Thyroid gland (tissue), 4 donors: Measurements from ENCODE around the gene KCNMA1.

Experiments
- CTCF ChIP-seq, 6 experiments: fragments of 200-600 bp in 3 of 6; fragments of 450-650 bp in 3 of 6; sonication (generic) in 3 of 6; IDR thresholded peaks; one replicate each; pipeline ENCODE4 v1.5.1; 2016 to 2019; ENCODE audit warnings: antibody characterized with exemption in 6 of 6, mild to moderate bottlenecking in 2 of 6, inconsistent platforms in 1 of 6, moderate library complexity in 1 of 6
- POLR2A ChIP-seq, 2 donors: fragments of 450-650 bp; IDR thresholded peaks; one replicate each; pipeline ENCODE4 v1.6.1; 2017; ENCODE audit warnings: antibody characterized with exemption in 2 of 2, mild to moderate bottlenecking in 2 of 2, moderate library complexity in 1 of 2

DNA sequence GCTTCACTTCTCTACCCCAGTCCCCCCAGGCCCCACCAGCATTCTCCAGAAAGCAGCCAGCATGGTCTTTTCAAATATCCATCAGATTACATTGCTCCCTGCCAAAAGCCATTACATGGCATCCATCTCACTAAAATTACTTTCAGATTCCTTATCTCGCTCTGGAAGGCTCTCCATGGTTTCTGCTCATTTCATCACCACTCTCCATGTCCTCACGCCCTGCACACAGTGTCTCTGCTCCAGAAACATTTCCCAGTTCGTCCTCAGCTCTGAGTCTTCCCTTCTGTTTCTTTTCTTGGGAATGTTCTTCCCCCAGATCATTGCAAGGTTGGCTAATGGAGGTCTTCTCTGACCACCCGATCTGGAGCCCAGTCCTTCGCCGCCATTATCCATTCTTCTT is 499.1 kb downstream of the KCNMA1 start:
- TF ChIP-seq CTCF (IDR thresholded peaks at IDR 0.05) (no peak), POLR2A (IDR thresholded peaks at IDR 0.05) (no peak)
